ENCODE results near the gene SULT1A2. TPM values are rescaled to one million over a fixed set of nuclear protein-coding genes. Genes with fewer than 3 reads are reported as not detected.

SULT1A2 gene
- total and polyA plus RNA-seq, 2 of the 13 experiments (the other 11 are each of a cell fraction or from before 2014, with no cell fraction given) = 33.0 to 34.2 TPM

DNA sequence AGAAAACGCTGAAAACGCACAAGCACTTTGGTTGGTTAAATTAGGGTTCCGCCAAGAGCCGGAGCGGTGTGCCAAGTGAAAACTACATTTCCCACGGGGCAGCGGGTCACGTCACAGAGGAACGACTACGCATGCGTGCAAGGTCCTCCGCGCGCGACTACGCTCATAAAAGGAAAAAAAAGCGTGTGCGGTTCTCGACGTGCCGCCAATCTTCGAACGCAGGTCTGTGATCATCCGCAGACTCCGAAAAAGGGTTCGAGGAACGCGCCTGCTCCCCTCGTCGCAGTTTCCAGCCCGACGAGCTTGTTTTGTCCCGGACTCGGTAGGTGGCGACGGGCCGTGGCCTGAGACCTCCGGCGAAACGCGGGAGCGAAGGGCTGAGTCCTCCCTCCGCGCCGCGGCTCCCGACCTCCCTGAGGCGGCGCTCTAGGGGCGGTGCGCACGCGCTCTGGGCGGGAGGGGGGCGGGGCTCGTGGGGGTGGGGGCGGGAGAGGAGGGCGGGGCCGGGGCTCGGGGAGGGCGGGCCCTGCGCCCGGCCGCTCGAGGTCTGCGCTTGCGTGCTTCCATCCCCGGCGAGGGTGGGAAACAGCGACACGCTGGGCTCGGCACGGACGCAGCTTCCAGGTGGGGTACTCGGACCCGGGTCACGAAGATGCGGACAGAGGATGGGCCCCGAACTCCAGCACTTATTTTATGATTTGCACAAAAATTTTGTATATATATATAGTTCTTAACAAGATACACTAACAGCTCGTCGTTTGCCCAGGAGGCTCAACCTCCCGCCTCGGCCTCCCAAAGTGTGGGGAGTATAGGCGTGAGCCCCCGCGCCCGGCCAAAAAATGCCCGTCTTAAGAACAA lies 42.8 kb downstream of the SULT1A2 start, which contains the start of gene SGF29 (continued):
- TF ChIP-seq JUND (CRISPR knock-in tag; IDR thresholded peaks at IDR 0.05) = no peak; the same call in 1 of the 2 replicates
- peak; percentile 84 for TF ChIP-seq ESRRA (CRISPR knock-in tag; IDR thresholded peaks at IDR 0.05; ENCODE audit: low read depth)
- peak; percentile 84 for TF ChIP-seq SMAD3 (CRISPR knock-in tag; IDR thresholded peaks at IDR 0.05)
- TF ChIP-seq, protein P1, sequence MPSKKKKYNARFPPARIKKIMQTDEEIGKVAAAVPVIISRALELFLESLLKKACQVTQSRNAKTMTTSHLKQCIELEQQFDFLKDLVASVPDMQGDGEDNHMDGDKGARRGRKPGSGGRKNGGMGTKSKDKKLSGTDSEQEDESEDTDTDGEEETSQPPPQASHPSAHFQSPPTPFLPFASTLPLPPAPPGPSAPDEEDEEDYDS (CRISPR knock-in tag; IDR thresholded peaks at IDR 0.05) = peak; percentile 85
- no peak; the same call in 1 of the 2 replicates for TF ChIP-seq ZNF652 (CRISPR knock-in tag; IDR thresholded peaks at IDR 0.05; ENCODE audit: borderline replicate concordance, low read depth)
- TF ChIP-seq ZNF607 (CRISPR knock-in tag; IDR thresholded peaks at IDR 0.05; ENCODE audit: borderline replicate concordance) = peak; percentile 97
- TF ChIP-seq HNRNPLL (IDR thresholded peaks at IDR 0.05; ENCODE audit: low read depth, low read length, poor library complexity, severe bottlenecking) = peak; percentile 81
- TF ChIP-seq POLR2G (IDR thresholded peaks at IDR 0.05; ENCODE audit: low read depth, low read length) = peak; percentile 99
- no peak for TF ChIP-seq NFE2L1 (CRISPR knock-in tag; IDR thresholded peaks at IDR 0.05; ENCODE audit: borderline replicate concordance)
- peak; percentile 88 for TF ChIP-seq YEATS2 (CRISPR knock-in tag; IDR thresholded peaks at IDR 0.05; ENCODE audit: borderline replicate concordance)
- TF ChIP-seq, protein P2, sequence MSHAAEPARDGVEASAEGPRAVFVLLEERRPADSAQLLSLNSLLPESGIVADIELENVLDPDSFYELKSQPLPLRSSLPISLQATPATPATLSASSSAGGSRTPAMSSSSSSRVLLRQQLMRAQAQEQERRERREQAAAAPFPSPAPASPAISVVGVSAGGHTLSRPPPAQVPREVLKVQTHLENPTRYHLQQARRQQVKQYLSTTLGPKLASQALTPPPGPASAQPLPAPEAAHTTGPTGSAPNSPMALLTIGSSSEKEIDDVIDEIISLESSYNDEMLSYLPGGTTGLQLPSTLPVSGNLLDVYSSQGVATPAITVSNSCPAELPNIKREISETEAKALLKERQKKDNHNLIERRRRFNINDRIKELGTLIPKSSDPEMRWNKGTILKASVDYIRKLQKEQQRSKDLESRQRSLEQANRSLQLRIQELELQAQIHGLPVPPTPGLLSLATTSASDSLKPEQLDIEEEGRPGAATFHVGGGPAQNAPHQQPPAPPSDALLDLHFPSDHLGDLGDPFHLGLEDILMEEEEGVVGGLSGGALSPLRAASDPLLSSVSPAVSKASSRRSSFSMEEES (CRISPR knock-in tag; IDR thresholded peaks at IDR 0.05) = peak; percentile 80
- no peak for TF ChIP-seq TSC22D2 (CRISPR knock-in tag; IDR thresholded peaks at IDR 0.05; ENCODE audit: borderline replicate concordance)
- TF ChIP-seq ZNF496 (CRISPR knock-in tag; IDR thresholded peaks at IDR 0.05; ENCODE audit: insufficient replicate concordance) = no peak
- TF ChIP-seq RCOR2 (CRISPR knock-in tag; IDR thresholded peaks at IDR 0.05) = peak; percentile 52; the same call in 1 of the 2 replicates
- peak; percentile 76 for TF ChIP-seq YY1 (IDR thresholded peaks at IDR 0.05; ENCODE audit: insufficient read depth, insufficient replicate concordance, low read depth, low read length)
- no peak for TF ChIP-seq NFRKB (IDR thresholded peaks at IDR 0.05)
- TF ChIP-seq KDM4B (CRISPR knock-in tag; IDR thresholded peaks at IDR 0.05) = peak; percentile 85; the same call in 1 of the 2 replicates
- TF ChIP-seq NFIB (CRISPR knock-in tag; IDR thresholded peaks at IDR 0.05; ENCODE audit: borderline replicate concordance) = no peak
- no peak for TF ChIP-seq ZFAT (CRISPR knock-in tag; conservative IDR thresholded peaks at IDR 0.05)
- peak; percentile 71 for TF ChIP-seq TEAD3 (CRISPR knock-in tag; optimal IDR thresholded peaks at IDR 0.05; ENCODE audit: borderline replicate concordance)
- TF ChIP-seq, protein P3, sequence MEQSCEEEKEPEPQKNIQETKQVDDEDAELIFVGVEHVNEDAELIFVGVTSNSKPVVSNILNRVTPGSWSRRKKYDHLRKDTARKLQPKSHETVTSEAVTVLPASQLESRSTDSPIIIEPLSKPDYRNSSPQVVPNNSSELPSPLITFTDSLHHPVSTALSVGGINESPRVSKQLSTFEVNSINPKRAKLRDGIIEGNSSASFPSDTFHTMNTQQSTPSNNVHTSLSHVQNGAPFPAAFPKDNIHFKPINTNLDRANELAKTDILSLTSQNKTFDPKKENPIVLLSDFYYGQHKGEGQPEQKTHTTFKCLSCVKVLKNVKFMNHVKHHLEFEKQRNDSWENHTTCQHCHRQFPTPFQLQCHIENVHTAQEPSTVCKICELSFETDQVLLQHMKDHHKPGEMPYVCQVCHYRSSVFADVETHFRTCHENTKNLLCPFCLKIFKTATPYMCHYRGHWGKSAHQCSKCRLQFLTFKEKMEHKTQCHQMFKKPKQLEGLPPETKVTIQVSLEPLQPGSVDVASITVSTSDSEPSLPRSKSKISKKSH (CRISPR knock-in tag; IDR thresholded peaks at IDR 0.05; ENCODE audit: borderline replicate concordance) = peak; percentile 95; the same call in 1 of the 2 replicates
